Activated CD4-positive, alpha-beta T cell treated with anti-CD3 and anti-CD28 coated beads for 1 hour (primary cell): ENCODE data around the gene PTPRG.
"Not testable (repeated sequence)": the region's sequence is repeated elsewhere in the genome, so short reads cannot be mapped to it uniquely, and the experiment has no call there.

Experiments used
- DNase-seq: peaks from one replicate; pipeline ENCODE4 v3.0.0-alpha.2; 2020

PTPRG gene

GRCh38 chr3:61730056-61730455 lies 168.7 kb downstream of the PTPRG start:
- DNase-seq, result no peak

DNA sequence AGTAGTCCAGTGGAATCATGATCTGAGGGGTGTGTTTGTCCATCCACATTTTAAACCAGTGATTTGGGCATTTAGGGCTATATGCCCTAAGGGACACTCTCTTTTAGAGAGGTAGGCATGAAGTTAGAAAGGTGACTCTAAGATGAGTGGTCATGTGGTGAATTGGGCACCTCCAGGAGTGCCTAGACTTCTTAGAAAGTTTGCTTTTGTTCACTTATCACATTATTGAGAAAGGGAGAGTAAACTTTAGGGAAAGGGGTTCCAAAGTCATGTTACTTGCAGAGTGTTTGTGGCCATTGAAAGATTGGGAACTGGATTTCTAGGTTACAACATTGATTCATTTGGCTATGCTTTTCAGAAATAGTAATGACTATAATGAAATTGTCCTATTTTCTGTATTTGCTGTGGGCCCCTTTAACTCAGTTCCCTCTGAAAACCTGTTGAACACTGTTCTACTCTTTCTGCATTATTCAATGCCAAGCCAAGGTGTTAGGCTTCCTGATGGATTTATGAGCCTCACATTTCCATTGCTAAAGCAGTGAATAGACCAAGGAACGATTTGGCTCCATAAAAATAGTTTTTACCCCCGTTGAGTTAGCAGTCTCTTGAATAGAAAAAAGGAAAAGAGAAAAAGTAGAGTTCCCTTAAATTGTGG lies 169.3 kb downstream of the PTPRG start:
- no peak for DNase-seq

DNA sequence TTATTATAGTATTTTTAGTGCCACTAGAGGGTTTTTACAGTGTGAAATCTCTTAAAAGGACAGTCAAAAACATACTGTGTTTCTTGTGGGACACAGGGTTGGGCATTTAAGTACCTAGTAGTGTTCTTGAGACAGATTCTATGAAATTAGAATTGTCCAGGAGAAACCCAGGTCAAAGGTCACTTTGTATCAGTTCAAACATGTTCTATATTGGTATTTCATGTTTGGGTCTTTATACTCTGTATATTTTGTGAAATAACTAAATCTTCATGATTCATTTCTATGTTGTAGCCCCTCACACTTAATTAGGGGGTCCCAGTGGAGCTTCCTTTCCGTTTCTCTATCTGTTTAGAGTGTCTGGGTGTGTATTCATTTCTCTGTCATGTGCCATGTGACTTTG lies 171.6 kb downstream of the PTPRG start:
- no peak for DNase-seq

GRCh38 chr3:61733876-61734275 lies 172.5 kb downstream of the PTPRG start:
- DNase-seq, result no peak

- DNase-seq, result no peak
These were observed 173.6 kb downstream of the PTPRG start for GRCh38 chr3:61734749-61735686.

- no peak for DNase-seq
These were observed 175.1 kb downstream of the PTPRG start for GRCh38 chr3:61736506-61736905.

GRCh38 chr3:61739640-61740039 lies 178.3 kb downstream of the PTPRG start:
- no peak for DNase-seq

DNA sequence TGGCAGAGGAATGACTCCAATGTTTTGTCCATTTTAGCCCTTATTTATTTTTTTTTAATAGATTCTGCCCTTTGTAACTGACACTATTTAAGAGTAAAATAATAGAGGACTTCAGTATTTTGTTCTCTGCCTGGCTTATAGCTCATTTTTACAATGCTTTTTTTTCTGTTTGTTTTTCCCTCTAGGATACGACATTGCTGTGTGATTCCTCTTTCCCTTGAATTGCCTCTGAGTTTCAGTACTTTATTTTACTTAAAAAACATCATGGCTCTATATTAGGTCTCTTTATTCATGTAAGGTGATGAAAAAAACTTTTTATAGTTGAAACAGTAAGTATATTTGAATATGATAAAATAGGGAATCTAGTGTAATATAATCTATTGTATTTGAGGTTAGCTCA lies 179.1 kb downstream of the PTPRG start:
- no peak for DNase-seq

DNA sequence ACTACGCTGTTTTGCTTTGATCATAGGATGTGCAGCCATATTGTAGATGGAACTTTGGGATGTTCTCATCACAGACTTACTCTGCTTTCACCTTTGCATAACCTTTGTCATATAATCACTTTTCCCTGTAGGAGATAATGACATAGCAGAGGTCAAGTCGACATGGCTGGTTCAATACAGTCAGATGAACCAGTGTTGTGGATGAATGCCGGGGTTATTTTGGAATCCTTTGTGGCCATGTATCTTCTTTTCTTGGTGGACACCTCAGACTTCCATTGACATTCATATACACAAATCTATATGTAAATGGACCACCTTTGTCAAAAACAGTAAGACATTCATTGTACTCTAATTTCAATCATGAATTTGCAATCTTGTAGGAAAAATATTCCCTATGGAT lies 180.2 kb downstream of the PTPRG start:
- DNase-seq, result no peak

DNA sequence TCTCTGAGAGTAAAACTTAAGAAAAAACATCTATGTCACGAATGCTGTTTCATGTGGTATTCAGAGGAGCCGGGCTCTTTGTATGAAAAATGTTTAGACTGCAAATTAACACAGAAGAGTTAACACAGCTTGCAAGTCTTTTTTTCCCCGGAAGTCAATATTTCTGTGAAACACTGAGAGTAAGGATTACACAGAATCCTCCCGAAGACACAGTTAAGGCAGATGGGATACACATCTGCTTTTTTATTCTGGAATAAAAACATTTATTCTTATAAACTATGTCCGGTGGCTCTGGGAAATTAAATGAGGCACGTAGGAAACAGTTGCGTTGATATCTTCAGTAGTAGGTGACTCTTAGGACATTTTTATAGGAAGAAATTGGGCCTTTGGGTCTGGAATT lies 180.6 kb downstream of the PTPRG start:
- DNase-seq, result no peak

DNA sequence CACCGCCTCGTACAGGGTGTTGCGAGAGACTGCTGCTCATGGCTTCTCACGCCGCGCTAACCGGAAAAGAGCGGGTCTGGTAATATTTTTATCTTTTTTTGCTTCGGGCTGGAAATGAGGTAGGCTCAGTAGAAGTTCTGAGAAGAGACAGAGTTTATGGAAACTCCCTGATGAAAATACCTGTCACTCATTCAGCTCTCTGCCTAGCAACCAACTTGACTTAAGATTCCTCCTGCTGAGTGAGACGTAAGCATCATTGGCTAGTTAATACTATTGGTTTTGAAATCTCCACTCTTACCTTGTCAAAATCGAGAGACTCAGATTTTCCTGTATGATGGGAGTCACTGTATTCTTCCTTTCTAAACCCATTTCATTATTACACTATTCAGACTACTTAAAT lies 181.7 kb downstream of the PTPRG start:
- DNase-seq, result no peak

DNA sequence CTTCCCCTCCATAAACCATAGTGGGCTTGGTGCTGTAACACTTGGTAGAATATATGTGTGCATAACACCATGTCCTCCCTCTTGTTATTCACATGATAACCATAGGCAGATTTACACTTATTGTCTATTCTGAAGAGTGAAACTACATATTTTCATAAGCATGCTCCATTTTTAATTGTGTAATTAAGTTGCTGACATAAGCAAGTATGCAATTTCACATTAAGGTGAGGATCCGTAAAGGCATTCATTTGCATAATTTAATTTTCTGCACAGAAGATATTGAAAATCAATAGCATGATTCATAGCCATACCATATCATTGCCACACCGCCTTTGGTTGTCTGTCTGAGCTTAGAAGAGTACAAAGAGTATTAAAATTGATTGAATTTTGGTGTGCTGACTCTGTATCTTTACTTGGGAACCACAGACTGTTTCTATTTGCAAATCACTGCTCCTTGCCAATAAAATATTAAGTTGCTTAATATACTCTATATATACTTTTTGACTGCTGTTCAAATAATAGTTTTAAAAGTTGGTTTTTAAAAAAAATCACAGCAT lies 182.4 kb downstream of the PTPRG start:
- no peak for DNase-seq

- no peak for DNase-seq
These were observed 186.9 kb downstream of the PTPRG start for GRCh38 chr3:61748288-61748687.

DNA sequence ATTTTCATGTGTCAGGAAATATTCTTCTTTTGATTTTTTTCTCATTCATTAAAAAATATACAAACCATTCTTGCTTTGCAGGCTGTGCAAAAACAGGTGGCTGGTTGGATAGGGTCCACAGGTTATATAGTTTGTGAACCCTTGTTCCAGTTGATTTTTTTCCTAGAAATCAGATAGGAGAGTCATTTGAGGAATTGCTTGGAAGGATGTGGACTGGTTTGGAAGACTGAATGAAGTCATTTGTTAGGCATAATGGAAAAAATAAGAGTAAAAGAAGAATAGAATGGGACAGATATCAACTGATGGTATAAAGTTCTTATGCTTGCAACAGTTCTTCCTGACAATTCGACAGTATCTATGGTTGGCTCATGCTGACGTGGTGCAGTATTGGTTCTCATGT lies 189.4 kb downstream of the PTPRG start:
- DNase-seq, result no peak

DNA sequence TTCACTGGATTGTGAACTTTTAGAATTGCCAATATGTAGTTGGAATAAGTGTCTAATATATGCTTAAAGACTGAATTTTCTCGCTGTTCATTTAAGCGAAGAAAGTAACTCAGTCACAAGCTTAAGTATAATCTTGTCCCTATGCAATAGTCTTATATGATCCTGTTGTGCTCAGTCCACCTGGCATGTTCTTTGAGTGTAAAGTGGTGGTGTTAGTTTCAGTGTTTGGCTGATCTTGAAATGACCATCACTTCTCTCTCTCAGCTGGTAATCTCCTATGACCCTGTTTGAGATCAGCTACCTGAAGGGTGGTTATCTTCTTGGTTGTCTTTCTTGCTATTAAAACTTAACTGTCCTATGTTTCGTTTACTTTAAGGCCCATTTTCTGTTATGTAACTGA lies 197.5 kb downstream of the PTPRG start:
- no peak for DNase-seq

- DNase-seq, result not testable (repeated sequence)
These were observed 199.4 kb downstream of the PTPRG start for GRCh38 chr3:61760783-61761182.

- DNase-seq, result no peak
These were observed 200.5 kb downstream of the PTPRG start for GRCh38 chr3:61761694-61762430.

- DNase-seq, result no peak
These were observed 203.9 kb downstream of the PTPRG start for GRCh38 chr3:61765157-61765876.

DNA sequence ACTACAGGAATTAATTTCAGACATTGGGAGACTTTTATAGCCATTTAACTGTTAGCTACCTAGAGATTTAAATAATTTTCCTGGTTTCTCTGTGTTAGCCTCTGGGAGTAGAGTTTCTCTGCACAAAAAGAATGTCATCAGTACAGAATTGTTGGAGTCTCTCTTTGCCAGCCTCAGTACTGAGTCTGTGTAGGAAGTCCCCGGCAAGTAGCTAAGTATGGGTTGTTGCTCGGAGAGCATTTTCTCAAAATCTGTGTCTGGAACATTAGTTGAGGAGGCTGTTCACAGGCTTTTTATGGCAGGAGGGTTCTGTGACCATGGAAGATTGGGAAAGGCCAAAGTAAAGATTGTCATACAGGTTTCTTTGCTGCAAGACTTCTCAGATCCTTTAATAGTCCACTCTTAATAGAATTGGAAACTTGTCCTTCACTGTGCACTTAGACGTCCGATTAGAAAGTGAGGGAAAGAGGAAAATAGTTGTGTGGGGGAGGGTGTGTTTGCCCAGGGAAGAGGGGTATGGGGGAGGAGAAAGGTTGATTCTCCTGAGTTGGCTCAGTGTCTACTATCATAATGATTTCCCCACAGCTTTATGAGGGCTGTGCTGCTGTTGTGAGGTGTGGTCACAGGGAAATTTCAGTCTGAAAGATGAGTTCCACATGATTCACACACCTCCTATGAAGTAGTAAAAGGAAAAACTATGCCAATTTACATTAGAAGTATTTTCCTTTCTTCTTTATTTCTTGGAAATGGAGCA lies 207.1 kb downstream of the PTPRG start:
- DNase-seq, result no peak

DNA sequence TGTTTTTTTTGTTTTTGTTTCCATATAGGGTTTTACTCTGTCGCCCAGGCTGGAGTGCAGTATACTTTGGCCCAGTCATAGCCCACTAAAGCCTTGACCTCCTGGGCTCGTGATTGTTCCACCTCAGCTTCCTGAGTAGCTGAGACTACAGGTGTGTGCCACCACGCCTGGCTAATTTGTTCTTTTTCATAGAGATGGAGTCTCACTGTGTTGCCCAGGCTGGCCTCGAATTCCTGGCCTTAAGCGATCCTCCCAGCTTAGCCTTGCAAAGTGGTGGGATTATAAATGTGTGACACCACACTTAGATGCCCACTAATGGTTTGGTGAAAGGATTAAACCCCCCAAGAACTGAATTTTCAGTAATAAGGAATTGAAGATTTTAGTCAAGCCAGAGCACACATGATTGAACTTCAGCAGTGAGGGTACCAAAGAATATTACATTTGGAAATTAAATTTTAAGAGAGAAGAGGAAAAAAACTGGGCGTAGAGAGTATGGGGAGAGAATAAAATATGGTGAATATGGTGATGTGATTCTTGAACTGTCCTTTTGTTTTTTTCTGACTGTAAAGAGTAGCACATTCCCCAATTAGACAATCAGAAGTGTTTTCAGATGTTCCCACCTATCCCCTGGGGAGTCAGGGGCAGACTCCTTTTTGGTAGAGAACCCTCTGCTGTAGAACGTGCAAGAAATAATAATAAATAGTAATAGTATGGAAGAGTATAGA lies 208.1 kb downstream of the PTPRG start:
- DNase-seq, result no peak

- DNase-seq, result no peak
These were observed 210.6 kb downstream of the PTPRG start for GRCh38 chr3:61771976-61772375.
